Measurements from ENCODE around the gene CHID1. TPM values are rescaled to one million over a fixed set of nuclear protein-coding genes. Genes with fewer than 3 reads are reported as not detected.

Gene CHID1
- total RNA-seq, 1 donor = 42.3 TPM

DNA sequence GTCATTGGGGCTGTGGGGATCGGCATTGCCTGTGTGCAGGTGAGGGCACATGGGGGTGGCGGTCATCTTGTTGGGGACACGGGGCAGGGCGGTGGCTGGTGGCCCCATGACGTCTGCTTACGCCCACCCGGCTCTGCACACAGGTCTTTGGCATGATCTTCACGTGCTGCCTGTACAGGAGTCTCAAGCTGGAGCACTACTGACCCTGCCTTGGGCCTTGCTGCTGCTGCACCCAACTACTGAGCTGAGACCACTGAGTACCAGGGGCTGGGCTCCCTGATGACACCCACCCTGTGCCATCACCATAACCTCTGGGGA, 72.7 kb downstream of the CHID1 start:
- no peak overlapping the region for H3K4me3 ChIP-seq (ENCODE audit: low read depth, low read length)
- TF ChIP-seq, protein P1, sequence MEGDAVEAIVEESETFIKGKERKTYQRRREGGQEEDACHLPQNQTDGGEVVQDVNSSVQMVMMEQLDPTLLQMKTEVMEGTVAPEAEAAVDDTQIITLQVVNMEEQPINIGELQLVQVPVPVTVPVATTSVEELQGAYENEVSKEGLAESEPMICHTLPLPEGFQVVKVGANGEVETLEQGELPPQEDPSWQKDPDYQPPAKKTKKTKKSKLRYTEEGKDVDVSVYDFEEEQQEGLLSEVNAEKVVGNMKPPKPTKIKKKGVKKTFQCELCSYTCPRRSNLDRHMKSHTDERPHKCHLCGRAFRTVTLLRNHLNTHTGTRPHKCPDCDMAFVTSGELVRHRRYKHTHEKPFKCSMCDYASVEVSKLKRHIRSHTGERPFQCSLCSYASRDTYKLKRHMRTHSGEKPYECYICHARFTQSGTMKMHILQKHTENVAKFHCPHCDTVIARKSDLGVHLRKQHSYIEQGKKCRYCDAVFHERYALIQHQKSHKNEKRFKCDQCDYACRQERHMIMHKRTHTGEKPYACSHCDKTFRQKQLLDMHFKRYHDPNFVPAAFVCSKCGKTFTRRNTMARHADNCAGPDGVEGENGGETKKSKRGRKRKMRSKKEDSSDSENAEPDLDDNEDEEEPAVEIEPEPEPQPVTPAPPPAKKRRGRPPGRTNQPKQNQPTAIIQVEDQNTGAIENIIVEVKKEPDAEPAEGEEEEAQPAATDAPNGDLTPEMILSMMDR (IDR thresholded peaks at IDR 0.05; ENCODE audit: insufficient read depth, low read depth, low read length) = no peak
- no peak for DNase-seq (ENCODE audit: low read depth)

DNA sequence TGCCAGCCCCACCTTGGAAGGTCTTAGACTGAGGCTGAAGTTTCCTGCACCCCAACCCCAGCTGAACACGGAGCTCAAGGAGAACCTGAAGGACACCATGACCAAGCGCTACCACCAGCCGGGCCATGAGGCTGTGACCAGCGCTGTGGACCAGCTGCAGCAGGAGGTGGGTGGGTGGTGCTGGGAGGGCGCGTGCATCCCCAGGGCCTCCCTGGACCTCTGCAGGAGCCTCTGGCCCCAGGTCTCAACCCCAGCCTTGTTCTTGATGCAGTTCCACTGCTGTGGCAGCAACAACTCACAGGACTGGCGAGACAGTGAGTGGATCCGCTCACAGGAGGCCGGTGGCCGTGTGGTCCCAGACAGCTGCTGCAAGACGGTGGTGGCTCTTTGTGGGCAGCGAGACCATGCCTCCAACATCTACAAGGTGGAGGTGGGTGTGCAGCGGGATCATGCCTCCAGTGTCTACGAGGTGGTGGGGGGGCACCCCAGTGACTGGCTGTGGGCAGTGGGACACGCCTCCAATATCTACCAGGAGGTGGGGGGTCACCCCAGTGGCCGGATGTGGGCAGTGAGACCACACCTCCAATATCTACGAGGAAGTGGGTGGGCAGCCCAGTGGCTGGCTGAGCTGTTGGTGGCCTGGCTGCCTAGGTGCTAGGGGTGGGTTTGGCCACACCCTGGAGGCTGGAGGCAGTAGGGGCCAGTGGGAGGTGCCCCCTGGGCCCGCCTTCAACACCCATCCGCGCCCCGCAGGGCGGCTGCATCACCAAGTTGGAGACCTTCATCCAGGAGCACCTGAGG, 73.2 kb downstream of the CHID1 start:
- no peak for DNase-seq (ENCODE audit: low read depth)
- TF ChIP-seq, protein P1 (IDR thresholded peaks at IDR 0.05; ENCODE audit: insufficient read depth, low read depth, low read length) = no peak
- H3K4me3 ChIP-seq (ENCODE audit: low read depth, low read length) = no peak overlapping the region

DNA sequence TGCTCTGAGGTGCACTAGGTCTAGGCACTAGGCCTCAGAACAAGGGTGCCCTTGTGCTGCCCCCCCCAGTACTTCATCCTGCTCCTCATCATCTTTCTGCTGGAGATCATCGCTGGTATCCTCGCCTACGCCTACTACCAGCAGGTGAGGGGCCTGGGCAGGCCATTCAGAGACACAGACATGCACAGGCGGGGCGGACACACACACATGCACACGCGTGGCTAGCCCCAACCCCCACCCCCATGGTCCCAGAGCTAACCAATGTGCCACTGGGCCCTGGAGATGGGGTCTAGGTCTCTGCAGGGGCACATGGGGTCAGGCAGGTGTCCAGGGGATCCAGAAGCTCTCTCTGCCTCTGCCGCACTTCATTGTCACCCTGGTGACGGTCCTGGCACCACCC, 73.9 kb downstream of the CHID1 start:
- TF ChIP-seq, protein P1 (IDR thresholded peaks at IDR 0.05; ENCODE audit: insufficient read depth, low read depth, low read length) = no peak
- DNase-seq (ENCODE audit: low read depth) = no peak
- no peak overlapping the region for H3K4me3 ChIP-seq (ENCODE audit: low read depth, low read length)

DNA sequence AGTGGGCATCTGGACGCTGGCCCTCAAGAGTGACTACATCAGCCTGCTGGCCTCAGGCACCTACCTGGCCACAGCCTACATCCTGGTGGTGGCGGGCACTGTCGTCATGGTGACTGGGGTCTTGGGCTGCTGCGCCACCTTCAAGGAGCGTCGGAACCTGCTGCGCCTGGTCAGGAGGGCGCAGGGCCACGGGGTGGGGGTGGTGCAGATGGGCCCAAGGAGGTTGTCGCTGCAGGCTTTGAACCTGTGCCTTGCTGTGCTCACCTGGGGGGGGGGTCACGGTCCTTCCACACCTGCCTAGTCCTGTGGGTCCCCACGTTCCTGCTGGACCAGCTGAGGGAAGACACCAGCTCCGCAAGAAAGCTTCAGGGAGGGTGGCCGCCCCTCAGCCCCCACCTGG, 74.3 kb downstream of the CHID1 start:
- no peak overlapping the region for H3K4me3 ChIP-seq (ENCODE audit: low read depth, low read length)
- no peak for DNase-seq (ENCODE audit: low read depth)
- TF ChIP-seq, protein P1 (IDR thresholded peaks at IDR 0.05; ENCODE audit: insufficient read depth, low read depth, low read length) = no peak

DNA sequence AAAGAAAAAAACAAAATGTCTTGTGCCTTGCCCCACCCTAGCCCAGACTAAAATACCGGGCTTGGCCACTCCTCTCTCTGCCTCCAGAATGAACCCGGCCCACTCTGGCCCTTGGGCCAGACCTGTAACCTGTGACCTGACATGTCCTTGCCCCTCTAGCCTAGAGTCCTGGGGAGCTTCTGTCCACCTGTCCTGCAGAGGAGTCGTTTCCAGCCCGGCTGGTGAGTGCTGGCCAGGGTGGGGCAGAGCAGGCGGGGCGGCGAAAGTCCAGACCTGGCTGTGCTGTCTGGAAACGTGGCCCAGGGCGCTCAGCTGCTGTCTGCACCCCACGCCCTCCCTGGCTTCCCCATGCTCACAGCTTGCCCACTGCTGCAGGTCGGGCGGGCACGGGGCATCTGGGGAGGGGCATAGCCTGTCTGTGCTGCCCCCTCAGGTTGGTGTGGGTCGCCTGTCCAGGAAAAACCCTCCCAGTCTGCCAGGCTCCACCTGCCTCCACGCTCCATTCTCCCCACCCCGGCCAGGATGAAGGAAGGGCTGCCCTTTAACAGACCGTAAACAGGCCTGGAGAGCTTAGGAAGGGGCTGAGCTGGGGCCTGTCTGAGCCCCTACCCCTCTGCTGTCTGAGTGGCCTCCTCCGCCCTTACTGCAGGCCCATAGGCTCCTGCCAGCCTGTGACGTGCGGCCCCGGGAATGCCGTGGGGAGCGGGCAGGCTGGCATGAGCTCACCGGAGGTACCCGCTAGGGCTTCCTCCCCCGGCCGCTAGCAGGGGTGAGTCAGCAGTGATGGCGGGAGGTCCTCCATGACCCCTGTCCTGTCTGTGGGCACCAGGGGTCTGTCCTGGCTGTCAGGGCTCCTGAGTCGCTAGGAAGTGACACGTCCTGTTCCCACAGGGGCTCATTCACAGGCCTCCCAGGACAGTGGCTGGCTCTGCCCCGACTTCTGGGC, 76.0 kb downstream of the CHID1 start:
- H3K4me3 ChIP-seq (ENCODE audit: low read depth, low read length) = peak overlapping the region; percentile 40
- TF ChIP-seq, protein P1 (IDR thresholded peaks at IDR 0.05; ENCODE audit: insufficient read depth, low read depth, low read length) = no peak
- peak; percentile 71 for DNase-seq (ENCODE audit: low read depth)

DNA sequence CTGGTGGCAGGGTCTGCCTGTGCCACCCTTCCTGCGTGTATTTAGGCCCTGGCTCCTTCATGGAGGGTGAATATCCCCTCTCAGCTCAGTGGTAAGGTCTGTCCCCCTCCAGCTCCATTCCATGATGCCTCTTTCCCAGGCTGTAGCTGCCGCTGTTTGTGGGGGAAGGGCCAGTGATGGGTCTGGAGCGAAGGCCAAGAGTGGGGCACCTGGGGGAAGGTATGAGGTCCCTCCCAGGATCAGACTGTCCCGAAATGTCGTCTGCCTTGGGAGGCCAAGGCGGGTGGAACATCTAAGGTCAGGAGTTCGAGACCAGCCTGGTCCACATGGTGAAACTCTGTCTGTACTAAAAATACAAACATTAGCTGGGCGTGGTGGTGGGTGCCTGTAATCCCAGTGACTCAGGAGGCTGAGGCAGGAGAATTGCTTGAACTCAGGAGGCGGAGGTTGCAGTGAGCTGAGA, 76.7 kb downstream of the CHID1 start:
- DNase-seq (ENCODE audit: low read depth) = no peak
- TF ChIP-seq, protein P1 (IDR thresholded peaks at IDR 0.05; ENCODE audit: insufficient read depth, low read depth, low read length) = no peak
- peak overlapping the region; percentile 72 for H3K4me3 ChIP-seq (ENCODE audit: low read depth, low read length)

Data from fibroblast of villous mesenchyme (primary cell).